ENCODE measurements around the gene PRMT6.
"Not testable (repeated sequence)": the region's sequence is repeated elsewhere in the genome, so short reads cannot be mapped to it uniquely, and the experiment has no call there.

The PRMT6 gene

DNA sequence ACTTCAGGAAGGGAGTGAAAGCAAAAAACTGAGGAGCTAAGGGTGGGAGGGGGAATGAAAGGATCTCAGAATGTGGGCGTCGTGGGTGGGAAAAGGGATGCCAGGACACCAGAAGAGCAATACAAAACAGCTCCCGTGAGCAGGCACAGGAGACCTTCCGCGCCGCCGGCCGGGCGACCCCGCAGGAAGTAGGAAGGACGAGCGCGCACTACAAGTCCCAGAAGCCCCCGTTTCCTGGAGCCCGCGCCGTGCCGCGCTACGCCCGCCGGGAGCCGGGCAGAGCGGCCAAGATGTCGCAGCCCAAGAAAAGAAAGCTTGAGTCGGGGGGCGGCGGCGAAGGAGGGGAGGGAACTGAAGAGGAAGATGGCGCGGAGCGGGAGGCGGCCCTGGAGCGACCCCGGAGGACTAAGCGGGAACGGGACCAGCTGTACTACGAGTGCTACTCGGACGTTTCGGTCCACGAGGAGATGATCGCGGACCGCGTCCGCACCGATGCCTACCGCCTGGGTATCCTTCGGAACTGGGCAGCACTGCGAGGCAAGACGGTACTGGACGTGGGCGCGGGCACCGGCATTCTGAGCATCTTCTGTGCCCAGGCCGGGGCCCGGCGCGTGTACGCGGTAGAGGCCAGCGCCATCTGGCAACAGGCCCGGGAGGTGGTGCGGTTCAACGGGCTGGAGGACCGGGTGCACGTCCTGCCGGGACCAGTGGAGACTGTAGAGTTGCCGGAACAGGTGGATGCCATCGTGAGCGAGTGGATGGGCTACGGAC, at the start of gene PRMT6:
TSS of gene PRMT6 (plus strand) at position 249 of the 771 bp plus-strand sequence. CDS start at position 291, 42 bp downstream.
- peak; percentile 84 for DNase-seq (ENCODE audit: low spot score)
- TF ChIP-seq, protein P1, sequence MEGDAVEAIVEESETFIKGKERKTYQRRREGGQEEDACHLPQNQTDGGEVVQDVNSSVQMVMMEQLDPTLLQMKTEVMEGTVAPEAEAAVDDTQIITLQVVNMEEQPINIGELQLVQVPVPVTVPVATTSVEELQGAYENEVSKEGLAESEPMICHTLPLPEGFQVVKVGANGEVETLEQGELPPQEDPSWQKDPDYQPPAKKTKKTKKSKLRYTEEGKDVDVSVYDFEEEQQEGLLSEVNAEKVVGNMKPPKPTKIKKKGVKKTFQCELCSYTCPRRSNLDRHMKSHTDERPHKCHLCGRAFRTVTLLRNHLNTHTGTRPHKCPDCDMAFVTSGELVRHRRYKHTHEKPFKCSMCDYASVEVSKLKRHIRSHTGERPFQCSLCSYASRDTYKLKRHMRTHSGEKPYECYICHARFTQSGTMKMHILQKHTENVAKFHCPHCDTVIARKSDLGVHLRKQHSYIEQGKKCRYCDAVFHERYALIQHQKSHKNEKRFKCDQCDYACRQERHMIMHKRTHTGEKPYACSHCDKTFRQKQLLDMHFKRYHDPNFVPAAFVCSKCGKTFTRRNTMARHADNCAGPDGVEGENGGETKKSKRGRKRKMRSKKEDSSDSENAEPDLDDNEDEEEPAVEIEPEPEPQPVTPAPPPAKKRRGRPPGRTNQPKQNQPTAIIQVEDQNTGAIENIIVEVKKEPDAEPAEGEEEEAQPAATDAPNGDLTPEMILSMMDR (IDR thresholded peaks at IDR 0.05; ENCODE audit: extremely low read depth, missing control alignments), result no peak

GRCh38 chr1:107009281-107009680, 47.2 kb upstream of the PRMT6 start:
- TF ChIP-seq, protein P1 (IDR thresholded peaks at IDR 0.05; ENCODE audit: extremely low read depth, missing control alignments), result no peak
- no peak for DNase-seq (ENCODE audit: low spot score)

DNA sequence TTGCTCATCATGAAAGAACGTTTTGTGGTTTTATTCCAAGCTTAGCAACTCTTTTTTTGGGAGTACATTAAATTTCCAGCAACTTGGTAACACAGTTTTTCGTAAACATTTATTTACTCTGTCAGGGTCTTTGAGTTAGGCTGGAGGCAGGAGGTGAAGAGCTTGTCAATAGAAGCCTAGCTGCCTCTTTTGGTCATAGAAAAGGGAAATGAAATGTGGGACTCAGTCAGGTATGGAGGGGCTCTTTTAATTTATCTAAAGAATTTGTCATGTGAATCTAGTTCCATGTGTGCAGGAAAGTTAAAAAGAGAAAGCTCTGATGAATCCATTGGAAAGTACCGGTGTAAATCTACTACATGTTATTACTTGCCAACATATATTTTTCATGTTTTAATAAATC, 45.9 kb upstream of the PRMT6 start:
- DNase-seq (ENCODE audit: low spot score), result no peak
- TF ChIP-seq, protein P1 (IDR thresholded peaks at IDR 0.05; ENCODE audit: extremely low read depth, missing control alignments), result no peak

GRCh38 chr1:107016376-107016978, 40.0 kb upstream of the PRMT6 start:
- peak; percentile 24 for DNase-seq (ENCODE audit: low spot score)
- TF ChIP-seq, protein P1 (IDR thresholded peaks at IDR 0.05; ENCODE audit: extremely low read depth, missing control alignments), result no peak

- no peak for DNase-seq (ENCODE audit: low spot score)
- TF ChIP-seq, protein P1 (IDR thresholded peaks at IDR 0.05; ENCODE audit: extremely low read depth, missing control alignments), result no peak
These were observed 38.0 kb upstream of the PRMT6 start for GRCh38 chr1:107018445-107018844.

DNA sequence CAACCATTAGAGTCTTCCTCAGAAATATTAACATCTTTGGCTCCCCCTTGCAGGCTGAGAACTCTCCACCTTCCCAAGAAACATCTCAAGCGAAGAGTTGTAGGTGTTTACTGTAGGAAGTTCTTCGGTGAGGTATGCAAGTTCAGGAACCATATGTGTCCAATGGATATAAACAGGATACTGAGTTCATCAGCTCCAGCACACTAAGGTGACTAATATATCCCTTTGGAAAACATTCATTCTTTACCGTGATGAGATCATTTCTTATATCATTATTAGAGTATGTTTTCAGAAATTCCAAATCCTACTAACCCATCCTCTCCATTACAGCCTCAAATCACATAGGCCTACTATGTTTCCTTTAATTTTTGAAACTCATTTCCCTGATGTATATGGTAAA, 37.3 kb upstream of the PRMT6 start:
- TF ChIP-seq, protein P1 (IDR thresholded peaks at IDR 0.05; ENCODE audit: extremely low read depth, missing control alignments), result no peak
- DNase-seq (ENCODE audit: low spot score), result no peak

GRCh38 chr1:107038874-107039273, 17.6 kb upstream of the PRMT6 start:
- DNase-seq (ENCODE audit: low spot score), result not testable (repeated sequence)

DNA sequence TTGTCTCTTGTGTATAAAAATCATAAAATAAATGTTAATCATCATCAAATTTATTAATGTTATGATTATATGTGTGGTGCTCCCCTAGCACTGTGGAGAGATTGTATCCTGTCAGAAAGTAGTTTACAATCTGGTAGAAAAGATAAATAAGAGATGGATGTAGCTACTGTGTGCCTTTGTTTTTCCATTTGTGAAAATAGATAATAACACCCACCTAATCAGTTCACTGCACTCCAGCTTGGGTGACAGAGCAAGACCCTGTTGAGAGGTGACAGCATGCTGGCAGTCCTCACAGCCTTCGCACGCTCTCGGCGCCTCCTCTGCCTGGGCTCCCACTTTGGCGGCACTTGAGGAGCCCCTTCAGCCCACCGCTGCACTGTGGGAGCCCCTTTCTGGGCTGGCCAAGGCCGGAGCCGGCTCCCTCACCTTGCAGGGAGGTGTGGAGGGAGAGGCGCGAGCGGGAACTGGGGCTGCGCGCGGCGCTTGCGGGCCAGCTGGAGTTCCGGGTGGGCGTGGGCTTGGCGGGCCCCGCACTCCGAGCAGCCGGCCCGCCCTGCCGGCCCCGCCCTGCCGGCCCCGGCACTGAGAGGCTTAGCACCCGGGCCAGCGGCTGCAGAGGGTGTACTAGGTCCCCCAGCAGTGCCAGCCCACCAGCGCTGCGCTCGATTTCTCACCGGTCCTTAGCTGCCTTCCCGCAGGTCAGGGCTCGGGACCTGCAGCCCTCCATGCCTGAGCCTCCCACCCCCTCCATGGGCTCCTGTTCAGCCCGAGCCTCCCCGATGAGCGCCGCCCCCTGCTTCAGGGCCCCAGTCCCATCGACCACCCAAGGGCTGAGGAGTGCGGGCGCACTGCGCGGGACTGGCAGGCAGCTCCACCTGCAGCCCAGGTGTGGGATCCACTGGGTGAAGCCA, 11.9 kb upstream of the PRMT6 start:
- not testable (repeated sequence) for DNase-seq (ENCODE audit: low spot score)
